ENCODE measurements around the gene COPZ1. TPM values are rescaled to one million over a fixed set of nuclear protein-coding genes. Genes with fewer than 3 reads are reported as not detected.
A peak's percentile ranks its signal among the peaks of the same experiment; 100 is the strongest.
"Not testable (repeated sequence)": the region's sequence is repeated elsewhere in the genome, so short reads cannot be mapped to it uniquely, and the experiment has no call there.

COPZ1 gene
- 100 to 1,000 TPM; 242 to 260 (median 254) TPM for polyA plus RNA-seq (ENCODE audit: insufficient read length in 3 of 3)

DNA sequence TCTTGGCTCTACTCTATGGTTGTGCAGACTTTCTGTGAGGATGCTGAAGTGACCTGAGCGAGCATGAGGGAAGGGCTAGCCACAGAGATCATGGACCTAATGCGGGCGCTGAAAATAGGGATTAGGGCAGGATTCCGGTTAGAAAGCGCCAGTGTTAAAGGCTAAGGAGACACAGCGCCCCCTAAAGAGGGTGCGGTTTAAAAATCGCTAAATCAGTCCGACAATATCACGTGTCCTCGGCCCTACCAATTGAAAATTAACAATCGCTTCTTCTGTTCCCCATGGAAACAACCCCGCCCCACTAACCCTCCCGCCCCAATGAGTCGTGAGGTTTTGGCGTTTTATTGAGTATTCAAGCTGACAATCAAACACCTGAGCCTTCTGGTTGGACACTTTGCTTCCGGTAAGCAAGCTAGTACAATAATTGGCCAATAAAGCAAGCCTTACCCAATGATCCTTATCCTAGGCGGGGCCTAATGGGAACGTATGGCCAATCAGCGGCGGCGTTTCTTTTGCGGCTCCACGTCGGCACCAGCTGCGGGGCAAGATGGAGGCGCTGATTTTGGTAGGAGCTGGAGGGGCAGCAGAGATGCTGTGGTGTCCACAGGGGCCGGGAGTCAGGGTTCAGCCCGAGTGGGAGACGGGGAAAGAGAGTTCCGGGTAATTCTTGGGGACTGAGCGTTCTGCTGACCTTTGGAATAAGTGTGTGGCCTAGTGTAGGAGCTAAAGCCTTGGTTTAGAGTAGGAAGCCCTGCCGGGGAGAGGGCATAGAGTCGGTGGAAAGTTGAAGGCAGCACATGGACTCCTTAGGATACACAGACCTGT lies at the start of gene COPZ1:
Gene COPZ1, plus strand, starts transcription at position 515 of the 825 bp plus-strand sequence. Its CDS starts 33 bp downstream, at position 548.
- peak; percentile 97 to 99 (median 98) for DNase-seq (ENCODE audit: low read depth in 3 of 3, low spot score in 2 of 3)

DNA sequence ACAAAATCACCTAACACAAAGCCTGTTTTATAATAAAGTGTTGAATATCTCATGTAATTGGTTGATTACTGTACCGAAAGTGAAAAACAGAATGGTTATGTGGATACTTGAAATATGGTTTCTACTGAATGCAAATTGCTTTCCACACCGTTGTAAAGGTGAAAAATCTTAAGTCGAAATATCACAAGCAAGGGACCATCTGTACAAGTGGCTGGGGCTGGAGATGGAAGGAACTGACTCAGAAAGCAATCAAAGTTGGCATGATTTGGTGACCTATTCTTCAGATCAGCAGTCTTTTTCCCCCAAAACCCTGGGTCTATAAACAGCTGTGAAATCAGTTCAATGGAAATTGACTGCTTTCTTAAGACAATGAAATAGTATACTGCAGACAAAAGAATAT lies 48.6 kb upstream of the COPZ1 start:
- no peak for DNase-seq (ENCODE audit: low read depth in 3 of 3, low spot score in 2 of 3)

GRCh38 chr12:54277823-54278276 lies 47.1 kb upstream of the COPZ1 start:
- no peak for DNase-seq (ENCODE audit: low read depth in 3 of 3, low spot score in 2 of 3)

- DNase-seq (ENCODE audit: low read depth in 3 of 3, low spot score in 2 of 3), result no peak
These were observed 45.7 kb upstream of the COPZ1 start for GRCh38 chr12:54279227-54279631.

DNA sequence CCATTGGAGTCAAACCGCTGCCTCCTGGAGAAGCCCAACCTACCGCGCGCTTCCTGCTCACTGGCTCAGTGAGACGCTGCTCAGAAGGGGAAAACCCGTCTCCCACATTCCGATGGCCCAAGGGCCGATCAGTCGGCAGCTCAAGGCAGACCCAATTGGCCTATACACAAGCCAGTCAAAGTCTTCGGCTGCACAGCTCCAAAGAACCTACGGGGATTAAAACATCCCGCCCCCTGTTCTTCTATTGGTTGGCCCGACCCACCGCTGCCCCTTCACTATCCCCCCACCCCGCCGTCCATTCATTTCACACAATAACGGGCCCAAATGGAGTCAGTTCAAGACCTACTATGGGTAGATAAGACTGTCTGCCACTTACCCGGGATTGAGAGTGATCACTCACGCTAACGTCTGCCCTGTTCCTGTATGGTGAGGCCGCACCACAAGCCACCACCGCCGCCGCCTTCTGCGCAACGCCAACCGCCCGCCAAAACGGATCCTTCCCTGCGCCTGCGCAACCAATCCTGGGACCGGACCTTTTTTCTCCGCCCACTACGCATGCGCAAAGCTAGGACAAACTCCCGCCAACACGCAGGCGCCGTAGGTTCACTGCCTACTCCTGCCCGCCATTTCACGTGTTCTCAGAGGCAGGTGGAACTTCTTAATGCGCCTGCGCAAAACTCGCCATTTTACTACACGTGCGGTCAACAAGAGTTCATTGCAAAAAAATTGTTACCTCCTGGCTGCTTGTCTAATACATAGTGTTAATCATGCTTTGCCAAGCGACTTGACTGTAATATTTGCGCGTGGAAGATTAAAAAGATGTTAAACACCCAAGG lies 45.1 kb upstream of the COPZ1 start, which contains the start of gene CBX5:
Gene CBX5, minus strand, starts transcription at position 491 of the 836 bp plus-strand sequence. CDS start 22,472 bp downstream, outside the sequence.
- DNase-seq (ENCODE audit: low read depth in 3 of 3, low spot score in 2 of 3), result peak; percentile 99 to 100 (median 99)

GRCh38 chr12:54280468-54281260 lies 44.3 kb upstream of the COPZ1 start, which contains the start of gene HNRNPA1:
Gene HNRNPA1, plus strand, starts transcription at chr12:54280726. Its CDS starts 82 bp downstream, at chr12:54280808.
- peak; percentile 95 to 100 (median 99) for DNase-seq (ENCODE audit: low read depth in 3 of 3, low spot score in 2 of 3)

GRCh38 chr12:54281261-54281638 lies 43.7 kb upstream of the COPZ1 start:
- not testable (repeated sequence) for DNase-seq (ENCODE audit: low read depth in 3 of 3, low spot score in 2 of 3)

- not testable (repeated sequence) for DNase-seq (ENCODE audit: low read depth in 3 of 3, low spot score in 2 of 3)
These were observed 43.2 kb upstream of the COPZ1 start for GRCh38 chr12:54281694-54282093.

GRCh38 chr12:54282949-54283593 lies 41.9 kb upstream of the COPZ1 start:
- no peak for DNase-seq (ENCODE audit: low read depth in 3 of 3, low spot score in 2 of 3)

DNA sequence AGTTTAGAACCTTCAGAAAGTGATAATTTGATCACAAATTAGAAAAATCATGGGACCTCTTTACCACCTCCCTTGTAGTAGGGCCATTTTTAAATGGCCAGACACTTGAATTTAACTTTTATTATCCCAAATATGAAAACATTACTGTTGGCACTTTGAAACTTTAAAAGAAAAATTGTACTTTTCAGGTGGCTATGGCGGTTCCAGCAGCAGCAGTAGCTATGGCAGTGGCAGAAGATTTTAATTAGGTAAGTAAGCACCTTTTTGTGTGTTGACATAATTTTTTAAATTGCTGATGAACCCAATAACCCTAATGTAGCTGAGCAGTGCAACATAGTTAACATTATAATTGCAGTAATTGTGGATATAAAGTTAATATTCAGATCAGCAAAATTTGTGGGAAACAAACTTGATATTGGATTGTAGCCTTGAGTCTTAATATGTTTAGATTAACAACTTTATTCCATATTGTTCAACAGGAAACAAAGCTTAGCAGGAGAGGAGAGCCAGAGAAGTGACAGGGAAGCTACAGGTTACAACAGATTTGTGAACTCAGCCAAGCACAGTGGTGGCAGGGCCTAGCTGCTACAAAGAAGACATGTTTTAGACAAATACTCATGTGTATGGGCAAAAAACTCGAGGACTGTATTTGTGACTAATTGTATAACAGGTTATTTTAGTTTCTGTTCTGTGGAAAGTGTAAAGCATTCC lies 40.7 kb upstream of the COPZ1 start:
- not testable (repeated sequence) for DNase-seq (ENCODE audit: low read depth in 3 of 3, low spot score in 2 of 3)

DNA sequence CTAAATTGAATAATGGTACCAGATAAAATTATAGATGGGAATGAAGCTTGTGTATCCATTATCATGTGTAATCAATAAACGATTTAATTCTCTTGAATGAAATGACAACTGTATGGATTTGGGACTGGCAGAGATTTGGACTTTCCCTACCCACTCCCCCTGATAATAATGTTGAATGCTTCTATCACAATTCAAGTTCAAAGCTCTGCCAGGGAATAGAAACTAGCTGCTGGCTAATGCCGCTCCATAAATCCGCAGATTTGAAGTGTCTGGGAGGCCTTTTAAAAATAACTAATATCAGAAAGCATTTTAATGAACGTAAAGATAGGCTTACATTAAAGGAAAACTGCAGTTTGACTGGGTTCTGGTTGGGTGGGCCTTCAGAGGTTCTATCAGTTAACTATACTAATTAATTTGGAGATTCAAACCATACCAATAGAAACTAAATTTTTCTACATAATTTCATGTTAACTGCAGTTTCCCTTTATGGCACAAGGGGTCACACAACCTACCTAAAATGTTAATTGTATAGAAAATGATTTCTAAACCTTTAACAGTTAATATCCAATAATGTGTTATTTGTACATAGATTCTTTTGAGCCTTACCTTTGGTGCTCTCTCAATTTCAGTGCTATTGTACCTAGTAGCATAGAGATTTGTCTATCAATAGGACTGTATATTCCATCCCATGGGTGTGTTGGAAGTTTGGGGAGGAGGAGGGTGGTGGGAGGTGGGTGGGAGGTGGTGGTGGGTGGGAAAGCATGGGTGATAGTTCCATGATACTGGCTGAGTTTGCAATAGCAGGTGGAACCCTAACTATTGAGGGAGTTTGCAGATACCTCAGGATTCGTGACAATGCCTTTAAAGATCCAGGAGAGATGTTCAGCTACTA lies 39.5 kb upstream of the COPZ1 start:
- DNase-seq (ENCODE audit: low read depth in 3 of 3, low spot score in 2 of 3), result no peak

- no peak for DNase-seq (ENCODE audit: low read depth in 3 of 3, low spot score in 2 of 3)
These were observed 38.6 kb upstream of the COPZ1 start for GRCh38 chr12:54286042-54287030.

DNA sequence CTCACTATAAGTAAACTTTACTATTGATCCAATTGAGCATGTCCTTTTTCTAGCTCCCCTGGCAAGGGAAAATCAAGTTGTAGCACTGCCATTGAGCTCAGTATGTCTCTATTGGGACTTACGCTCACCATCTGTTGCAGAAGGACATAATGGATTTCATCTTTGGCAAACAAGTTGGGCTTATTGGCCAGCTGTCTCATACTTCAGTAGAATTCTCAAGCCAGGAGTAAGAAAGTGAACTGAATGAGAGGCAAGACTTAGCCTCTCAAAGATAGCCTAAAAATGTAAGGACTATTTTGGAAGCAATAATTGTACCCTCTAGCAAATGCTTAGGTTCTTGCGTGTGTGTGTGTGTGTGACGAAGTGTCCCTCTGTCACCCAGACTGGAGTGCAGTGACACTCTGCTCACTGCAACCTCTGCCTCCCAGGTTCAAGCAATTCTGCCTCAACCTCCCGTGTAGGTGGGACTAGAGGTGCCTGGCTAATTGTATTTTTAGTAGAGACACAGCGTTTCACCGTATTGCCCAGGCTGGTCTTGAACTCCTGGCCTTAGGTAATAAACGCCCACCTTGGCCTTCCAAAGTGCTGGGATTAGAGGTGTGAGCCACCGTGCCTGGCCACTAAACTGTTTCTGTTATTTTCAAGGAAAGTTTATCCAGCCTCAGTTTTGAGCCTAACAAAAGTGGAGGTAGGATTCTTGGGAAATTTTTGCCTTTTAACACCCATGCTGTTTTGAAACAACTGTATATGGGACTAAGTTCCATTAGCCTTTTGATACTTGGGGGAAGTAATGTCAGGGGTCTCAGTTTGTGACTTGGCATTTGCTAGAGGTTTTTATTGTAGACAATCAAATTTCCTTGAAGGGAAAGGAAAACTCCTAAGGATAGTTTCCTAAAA lies 37.4 kb upstream of the COPZ1 start:
- DNase-seq (ENCODE audit: low read depth in 3 of 3, low spot score in 2 of 3), result no peak

DNA sequence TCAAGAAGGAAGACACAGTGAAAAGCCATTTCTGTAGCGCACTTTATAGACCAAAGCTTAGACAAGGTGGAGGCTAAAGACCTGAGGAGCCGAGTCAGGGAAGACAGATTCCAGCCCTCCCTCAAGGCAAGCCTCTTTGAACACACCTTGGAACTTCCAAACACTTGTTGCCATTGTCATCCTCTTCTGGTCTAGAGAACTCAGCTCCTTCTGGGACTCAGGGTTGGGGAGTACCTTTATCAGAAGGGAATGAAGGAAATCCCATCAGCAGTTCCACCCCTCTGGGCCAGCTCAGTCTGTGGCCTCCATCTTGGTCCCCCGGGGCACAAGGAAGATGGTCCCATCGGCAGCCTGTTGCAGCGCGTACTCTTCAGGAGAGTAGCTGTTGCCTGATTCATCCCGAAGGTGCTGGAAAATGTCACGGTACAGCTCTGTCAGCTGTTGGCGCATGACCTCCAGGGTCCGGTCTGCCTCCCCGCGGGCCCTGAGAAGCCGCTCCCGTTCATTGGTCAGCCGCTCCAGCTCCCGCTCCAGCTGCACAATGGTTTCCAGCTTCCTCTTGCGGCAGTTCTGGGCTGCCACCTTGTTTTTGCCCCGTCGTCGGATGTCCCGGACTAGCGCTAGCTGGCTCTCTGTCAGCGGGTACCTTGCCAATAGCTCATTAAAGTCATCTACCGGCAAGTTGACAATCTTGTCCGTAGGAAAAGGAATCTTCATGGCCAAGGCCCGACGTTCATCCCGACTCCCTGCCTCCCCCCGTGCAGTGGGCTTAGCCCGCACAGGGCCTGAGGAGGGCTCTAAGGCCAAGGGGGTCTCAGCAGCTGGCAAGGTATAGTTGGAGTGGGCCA lies 32.6 kb upstream of the COPZ1 start:
- no peak for DNase-seq (ENCODE audit: low read depth in 3 of 3, low spot score in 2 of 3)

GRCh38 chr12:54292931-54293241 lies 32.0 kb upstream of the COPZ1 start:
- DNase-seq (ENCODE audit: low read depth in 3 of 3, low spot score in 2 of 3), result no peak

All from right renal cortex interstitium (tissue), 3 donors.